Superior temporal gyrus (tissue), 1 donor: ENCODE measurements around the gene NEGR1.
"Not testable (repeated sequence)": the region's sequence is repeated elsewhere in the genome, so short reads cannot be mapped to it uniquely, and the experiment has no call there.

ENCODE experiments used
- DNase-seq: peaks from one replicate; pipeline ENCODE4 v3.0.0-alpha.2; 2016; ENCODE audit errors: extremely low spot score

Gene NEGR1

DNA sequence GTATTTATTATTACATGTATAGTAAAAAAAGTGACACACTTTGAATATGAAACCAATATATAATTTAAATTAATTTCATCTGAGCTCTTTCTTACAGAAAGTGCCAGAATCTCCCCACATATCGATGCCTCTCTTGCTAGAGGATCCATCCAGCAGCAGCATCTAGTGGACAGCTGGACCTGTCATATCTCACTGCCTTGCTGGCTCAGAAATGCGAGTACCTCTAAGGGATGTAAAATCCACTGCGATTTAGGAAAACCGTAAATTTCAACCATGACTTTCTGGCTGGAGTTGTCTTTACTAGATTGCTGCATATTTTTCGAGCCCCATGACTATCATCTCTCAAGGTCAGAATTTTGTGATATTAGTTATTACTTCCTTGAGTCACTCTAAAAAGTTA is 333.8 kb downstream of the NEGR1 start:
- DNase-seq: no peak

DNA sequence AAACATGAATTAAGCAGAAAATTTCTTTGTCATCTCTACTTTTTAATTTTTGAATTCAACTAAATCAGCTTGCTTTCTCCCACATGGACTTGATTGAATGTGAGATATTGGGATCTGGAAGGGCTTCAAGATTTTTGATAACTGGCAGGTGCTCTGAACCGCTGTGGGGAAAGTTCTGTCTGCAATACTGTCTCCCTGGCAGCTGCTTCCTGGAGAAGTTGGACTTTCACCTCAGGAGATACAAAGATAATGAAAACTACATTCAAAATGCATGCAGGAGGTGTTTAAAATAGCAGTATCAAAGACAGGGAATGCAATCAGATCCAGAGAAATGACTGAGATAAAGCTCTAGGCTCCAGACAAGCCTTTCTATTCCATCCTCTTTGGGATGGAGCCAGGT is 338.3 kb downstream of the NEGR1 start:
- DNase-seq: no peak

DNA sequence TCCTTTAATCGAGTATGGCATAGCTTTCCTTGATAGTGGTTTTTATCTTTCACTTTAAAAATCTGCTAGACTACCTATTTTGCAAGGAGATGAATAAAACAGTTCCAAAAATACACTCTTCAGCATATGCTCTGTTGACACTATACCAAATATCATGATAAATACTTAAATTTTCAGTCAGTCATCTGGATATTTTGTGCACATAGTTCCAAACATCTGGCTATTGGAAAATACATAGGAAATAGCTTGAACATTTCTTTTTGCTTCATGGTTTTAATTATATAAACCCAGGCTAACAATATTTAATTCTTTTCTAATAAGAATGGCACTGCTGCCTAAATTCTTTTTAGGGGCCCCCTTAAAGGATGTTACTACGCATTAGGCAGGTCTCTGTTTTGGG is 342.1 kb downstream of the NEGR1 start:
- no peak for DNase-seq

DNA sequence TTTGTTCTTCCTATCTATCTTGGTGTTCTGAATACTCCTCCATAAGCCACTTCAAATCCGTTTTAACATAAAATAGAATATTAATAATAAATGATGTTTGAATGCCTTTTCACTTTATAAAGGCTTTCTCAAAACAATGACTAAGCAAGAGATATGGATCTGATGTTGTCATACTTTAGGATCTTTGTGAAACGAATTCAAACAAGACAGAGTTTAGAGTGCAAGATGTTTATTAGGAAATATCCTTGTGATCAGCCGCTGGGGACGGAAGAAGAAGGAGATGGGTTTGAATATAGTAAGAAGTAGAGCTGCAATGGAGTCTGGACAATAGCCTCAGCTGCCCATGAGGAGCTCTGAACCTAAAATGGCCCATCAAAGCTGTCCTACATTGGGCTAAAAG is 351.8 kb downstream of the NEGR1 start:
- DNase-seq: no peak

DNA sequence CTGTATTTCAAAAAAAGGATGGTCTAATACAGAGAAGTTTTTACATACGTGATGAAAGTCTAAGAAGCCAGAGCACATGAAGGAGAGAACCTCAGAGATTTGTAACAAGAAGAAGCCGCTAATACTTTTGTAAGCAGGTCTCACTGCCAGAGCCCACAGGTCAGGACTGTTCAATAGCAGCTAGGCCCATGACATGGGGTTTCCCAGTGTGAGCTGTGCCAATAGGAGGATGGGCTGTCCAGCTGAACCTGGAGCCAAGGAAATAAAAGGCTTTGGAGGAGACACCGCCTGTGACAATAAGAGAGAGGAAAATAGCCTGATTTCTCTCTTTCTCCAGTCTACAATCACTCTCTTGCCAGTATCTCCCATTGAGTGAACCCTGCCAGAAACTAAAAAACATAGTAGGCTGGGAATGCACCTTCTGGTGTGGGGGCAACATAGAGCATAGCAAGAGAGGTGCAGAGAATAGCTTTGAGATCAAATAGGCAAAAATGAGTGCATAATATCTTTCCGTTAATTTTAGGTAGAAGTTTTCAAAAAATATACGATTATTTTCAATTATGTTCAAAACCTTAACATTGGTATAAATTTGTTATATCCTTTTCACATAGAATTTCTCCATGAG is 360.3 kb downstream of the NEGR1 start:
- DNase-seq: no peak

DNA sequence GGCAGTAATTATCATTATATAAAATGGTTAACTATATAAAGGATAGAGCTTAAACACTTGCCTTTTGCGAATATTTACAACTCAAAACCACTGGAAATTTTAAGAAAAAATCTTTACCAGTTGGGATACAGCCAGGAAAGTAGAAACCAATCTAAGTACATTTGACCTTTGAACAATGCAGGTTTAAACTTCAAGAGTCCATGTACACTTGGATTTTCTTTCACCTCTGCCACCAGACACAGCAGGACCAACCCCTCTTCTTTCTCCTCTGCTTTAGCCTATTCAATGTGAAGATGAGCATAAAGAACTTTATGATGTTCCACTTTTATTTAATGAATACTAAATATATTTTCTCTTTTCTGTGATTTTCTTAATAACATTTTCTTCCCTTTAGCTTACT is 361.1 kb downstream of the NEGR1 start:
- no peak for DNase-seq

DNA sequence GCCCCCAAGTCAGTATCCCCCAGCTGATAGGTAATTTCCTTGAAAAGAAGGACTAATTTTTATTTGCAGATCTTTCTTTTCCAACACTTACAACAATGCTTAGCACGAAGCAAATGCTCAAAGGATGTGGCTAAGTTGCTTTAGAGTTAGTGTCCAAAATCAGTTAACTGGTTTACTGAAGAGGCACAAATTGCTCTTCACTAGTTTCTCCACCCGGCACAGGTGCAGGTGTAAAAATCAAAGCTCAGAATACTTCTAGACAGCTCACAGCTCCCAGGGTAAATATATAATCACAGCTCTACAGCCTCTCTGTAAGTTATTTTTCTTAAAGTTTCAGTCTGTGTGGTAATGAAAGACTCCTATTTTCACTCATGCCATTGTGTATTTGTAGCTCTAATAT is 361.8 kb downstream of the NEGR1 start:
- no peak for DNase-seq

DNA sequence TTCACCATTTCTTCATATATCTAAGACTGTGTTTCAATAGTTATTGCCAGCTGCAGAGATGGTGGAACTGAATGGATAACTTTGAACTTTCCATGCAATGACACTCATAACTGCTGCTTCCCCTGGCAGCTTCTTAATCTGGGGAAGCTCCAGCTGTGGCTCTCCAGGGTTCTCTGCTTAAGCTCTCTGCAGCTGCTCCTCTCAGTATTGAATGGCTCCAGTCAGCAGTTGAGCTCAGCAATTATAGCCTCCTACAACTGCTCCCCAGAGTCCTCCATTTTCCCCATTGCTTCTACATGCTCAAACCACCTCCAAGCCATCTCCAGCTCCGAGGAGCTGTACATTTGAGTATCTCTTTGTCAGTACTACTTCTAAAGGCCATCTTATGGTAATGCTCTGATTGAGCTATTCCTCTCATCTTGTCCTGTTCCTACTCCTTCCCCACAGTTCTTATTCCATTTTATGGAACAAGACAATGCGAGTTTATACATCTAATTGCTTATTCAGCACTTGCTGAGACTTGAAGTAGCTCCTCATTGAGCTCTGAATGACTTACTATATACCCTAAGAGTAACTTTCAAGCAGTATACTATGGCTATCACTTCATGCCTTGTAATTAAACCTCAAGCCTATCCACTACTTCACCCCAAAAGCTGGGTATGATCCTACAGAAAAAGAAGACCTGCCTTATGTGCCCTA is 362.4 kb downstream of the NEGR1 start:
- DNase-seq: no peak

DNA sequence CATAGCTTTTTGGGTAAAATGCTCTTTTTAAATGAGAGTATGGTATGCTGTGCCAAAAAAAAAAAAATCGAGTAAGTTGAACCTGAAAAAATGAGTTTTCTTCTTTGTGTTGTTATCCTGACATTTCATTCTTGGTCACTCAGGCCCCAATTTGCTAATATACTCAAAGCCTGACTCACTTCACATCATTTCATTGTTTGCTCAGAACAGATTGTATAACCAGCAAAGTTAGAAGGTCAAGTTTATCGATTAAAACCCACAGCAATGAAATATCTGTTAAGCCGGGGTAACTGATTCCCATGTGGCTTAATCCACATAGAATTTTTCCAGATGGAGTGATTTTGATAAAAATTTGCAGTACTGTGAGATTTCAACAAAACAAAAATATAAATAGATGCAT is 363.7 kb downstream of the NEGR1 start:
- DNase-seq: no peak

DNA sequence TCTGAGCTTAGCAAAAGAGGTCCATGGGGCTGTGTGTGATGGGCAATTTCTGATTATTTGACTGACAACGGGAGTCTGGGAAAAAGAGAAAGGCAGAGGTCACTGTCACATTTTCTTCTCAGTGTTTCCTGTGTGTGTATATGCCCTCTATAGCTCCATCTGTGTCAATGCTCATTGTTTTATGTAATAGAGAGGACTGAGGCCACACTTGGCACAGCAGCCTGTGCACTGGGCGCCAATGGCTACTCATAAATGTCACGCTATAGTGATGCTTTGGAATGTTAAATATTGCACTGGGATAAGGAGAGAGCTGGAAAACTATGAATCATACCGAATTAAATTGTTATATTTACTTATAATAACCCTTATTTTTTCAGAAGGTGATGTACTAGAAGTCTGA is 365.4 kb downstream of the NEGR1 start:
- no peak for DNase-seq

DNA sequence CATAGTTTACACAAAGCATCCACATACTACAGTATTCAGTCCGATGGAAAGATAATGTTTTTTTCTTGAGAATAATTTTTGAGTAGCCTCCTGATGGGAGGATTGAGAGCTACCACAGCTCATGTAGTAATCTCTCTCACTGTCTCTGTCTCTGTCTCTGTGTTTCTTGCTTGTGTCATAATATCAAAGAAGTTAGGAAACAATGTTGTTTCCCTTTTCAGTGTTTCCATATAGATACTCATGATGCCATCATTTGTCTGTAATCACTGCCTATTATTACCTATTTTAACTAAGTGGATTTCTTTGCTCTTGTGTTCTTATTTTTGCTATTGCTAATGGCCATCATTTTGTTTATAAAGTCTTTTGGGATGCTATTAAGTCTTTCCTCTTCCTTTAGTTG is 367.7 kb downstream of the NEGR1 start:
- DNase-seq: no peak

DNA sequence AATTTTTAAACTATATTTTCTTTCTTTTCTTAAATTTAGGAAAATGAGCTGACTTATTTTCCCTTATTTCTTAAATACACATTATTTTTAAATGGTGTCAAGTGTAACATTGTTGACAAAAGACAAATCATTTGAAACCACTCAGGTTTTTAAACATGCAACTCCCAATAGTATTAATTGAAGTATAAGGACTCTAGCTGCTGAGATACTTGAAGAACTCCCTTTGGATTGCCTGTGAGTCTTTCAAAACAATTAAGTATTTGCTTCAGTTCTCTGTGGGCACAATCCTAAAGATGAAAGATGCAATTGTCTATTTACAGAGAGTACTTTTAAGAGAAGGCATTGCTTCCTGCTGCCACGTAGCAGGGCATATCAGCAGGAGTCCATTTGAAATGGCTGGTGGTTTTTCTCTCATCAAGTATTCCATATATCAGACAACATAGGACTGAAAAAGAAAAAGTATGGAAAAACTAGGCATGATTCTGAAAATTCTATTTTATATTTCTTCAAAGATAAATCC is 373.4 kb downstream of the NEGR1 start:
- no peak for DNase-seq

DNA sequence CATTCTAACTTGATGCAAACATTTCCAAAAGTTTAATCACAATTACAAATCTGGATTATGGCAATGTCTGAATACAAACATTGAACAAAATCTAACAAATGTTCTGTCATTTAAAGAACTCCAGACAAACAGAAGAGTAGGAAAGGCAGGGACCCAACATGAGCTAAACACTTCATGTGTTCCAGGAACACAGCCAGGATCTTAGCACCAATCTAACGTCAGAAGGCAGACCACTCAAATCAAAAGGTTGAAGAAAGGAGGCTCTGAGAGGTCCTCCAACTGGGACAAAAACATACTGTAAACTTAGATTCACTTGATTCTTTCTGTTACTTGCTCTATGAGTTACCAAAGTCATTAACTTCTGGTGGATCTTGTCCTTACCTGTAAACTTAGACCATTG is 374.0 kb downstream of the NEGR1 start:
- DNase-seq: no peak

DNA sequence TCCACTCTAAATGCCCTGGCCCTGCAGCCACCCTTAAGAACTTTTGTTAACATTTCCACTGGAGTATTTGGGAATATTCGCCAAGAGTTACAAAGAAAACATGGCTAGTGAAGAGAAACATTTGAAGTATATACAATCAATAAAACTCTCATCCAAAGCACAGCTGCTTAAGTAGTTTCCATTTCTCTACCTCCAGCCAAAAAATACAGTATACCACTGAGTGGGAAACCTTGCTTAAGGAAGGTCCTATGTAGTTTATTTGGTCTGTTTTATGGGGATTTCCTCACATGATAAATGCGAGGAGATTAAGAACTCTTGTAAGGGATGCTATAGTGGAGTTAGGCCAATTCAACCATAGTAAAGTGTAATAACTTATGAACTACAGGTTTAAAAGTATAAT is 382.5 kb downstream of the NEGR1 start:
- DNase-seq: no peak

DNA sequence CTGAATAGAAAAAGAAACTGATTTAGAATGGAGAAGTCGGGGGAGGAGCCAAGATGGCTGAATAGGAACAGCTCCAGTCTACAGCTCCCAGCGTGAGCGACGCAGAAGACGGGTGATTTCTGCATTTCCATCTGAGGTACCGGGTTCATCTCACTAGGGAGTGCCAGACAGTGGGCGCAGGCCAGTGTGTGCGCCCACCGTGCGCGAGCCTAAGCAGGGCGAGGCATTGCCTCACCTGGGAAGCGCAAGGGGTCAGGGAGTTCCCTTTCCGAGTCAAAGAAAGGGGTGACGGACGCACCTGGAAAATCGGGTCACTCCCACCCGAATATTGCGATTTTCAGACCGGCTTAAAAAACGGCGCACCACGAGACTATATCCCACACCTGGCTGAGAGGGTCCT is 394.2 kb downstream of the NEGR1 start:
- DNase-seq: not testable (repeated sequence)

DNA sequence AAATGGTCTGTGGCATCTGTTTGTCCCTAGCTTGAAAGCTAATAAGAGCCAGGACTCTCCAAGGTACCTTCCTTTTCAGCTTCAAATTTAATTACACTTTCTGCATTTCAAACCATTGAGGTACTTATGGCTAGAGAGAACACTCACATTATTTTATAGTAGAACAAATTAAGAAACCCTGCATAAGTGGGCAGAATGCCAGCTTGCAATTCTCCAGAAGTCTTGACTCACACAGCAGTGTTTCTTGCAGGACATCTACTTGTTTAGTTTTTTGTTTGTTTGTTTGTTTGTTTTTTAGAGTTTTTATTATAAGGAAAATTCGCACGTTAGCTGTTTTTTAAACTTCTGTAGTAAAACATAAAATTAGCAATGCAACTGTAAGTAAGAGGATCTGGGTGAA is 397.2 kb downstream of the NEGR1 start:
- DNase-seq: no peak

DNA sequence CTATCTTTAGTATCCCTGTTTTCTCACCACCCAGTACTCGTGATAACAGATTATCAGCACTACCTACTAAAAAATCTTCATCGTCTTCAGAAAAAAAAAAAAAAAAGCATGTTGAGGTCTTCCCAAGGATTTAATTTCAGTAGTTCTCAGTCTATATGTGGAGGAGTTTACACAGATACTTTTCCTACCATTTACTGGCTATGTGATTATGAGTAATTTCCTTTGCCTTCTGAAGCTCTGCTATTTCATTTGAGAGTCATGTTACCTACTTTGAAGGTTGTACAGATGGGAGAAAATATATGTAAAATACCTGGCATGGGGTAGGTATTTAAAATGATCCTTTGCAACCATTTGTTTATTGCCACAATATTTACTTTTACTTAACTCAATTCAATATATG is 399.7 kb downstream of the NEGR1 start:
- no peak for DNase-seq

DNA sequence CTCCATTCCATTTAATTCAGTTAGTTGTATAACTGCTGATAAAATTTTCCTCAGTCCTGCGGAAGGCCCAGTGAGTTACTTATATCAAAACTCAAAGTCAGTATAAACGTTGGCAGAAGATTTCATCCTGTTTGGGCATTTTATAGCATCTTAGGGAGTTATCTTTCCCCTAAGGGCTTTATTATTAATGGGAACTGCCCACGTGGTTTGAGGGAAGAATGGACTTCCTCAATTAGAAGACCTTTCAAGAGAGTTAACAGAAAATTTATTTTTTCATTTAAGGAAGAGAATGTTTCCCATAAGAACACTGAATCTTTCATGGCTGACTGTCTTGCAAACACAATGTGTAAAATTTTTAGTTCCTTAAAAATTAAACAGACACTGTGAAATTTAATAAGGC is 400.1 kb downstream of the NEGR1 start:
- DNase-seq: no peak

DNA sequence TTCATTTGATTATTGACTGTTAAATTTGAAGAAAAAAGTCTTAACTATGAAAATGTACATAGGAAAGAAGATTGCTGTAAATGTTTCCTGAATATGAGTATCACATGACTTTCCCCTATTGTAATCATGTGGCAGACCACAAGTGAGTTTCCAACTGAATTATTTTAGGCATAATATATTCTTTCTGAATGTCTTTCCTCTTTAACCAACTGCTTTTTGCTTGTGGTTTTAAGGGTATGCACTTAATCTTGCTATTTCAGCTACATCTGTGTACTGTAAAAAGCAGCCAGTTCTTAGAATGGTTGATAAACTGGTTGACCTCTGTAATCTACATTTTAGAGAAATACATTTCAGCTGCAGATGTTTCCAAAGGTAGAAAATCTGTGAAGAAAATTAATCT is 400.7 kb downstream of the NEGR1 start:
- DNase-seq: no peak

DNA sequence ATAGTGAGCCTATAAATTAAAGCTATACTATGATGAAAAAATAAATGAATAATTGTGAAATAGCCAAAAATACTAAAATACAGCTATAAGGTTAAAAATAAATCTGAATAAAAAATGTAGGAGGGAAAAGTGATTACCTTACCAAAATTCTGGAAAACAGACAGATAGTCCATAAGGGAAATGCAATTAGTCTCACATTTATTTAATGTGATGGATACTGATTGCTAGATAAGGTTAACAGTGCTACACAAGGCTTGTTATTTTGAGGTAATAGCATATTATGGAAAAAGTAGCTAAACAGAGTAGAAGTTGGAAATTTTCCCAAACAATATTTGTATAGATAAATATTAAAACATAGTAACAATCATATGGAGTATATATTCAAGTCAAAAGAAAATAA is 413.0 kb downstream of the NEGR1 start:
- no peak for DNase-seq

DNA sequence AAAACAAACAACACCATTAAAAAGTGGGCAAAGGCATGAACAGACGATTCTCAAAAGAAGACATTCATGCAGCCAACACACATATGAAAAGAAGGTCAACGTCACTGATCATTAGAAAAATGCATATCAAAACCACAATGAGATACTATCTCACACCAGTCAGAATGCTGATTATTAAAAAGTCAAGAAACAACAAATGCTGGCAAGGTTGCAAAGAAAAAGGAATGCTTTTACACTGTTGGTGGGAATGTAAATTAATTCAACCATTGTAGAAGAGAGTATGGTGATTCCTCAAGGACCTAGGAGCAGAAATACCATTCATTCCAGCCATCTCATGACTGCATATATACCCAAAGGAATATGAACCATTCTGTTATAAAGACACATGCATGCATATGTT is 419.6 kb downstream of the NEGR1 start:
- DNase-seq: no peak

DNA sequence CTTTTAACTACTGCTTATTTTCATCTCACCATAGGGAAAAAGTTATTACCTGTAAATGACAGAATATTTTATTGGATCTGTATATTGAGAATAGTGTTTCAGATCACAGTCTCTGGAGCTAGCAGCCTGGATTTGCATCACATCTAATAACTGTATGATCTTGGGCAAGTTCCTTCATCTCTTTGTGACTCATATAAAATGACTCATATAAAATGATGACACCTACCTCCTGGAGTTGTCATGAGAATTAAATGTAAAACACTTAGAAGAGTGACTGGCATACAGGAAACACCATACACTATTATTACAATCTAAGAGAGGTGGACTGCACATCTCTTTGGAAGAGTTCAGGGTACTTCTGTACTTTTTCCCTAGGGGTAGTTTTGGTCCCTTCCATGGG is 421.3 kb downstream of the NEGR1 start:
- DNase-seq: peak; percentile 66

DNA sequence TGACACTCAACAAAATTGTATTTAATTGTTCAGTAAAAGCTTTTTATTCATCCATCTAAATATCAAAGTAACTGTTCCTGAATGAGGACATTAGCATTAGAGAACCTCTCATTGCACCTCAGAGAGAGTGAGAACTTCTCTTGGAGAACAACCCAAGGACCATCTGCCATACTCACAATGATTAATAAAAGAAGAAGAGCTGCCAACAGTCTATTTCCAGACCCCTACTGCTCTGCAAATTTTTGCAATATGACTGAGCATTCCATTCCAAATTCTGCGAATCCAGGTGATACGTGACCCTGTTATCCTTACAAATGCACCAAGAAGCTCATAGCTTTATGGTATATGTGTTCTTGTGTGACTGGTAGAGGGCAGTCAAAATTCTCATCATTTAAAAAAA is 422.5 kb downstream of the NEGR1 start:
- DNase-seq: no peak

DNA sequence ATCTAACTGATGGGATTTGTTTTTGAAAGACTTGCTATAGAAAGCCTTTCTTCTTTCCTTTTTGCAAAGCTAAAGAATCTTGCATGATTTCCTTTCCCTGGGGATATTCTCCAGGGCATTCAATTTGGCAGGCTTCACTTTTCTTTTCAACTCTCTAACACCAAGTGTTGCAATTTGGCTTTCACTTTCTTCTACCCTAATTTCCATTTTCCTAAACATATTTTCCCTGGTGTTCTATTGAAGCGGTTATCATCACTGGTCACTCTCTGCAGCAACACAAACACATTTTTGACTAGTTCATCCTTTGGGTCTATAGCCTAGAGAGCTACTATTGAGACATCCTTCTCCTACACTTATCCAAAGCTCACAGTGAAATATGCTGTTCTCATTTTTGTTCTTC is 424.5 kb downstream of the NEGR1 start:
- no peak for DNase-seq
